ENCODE results near the gene GRIK1.
A peak's percentile ranks its signal among the peaks of the same experiment; 100 is the strongest.

GRIK1 gene

DNA sequence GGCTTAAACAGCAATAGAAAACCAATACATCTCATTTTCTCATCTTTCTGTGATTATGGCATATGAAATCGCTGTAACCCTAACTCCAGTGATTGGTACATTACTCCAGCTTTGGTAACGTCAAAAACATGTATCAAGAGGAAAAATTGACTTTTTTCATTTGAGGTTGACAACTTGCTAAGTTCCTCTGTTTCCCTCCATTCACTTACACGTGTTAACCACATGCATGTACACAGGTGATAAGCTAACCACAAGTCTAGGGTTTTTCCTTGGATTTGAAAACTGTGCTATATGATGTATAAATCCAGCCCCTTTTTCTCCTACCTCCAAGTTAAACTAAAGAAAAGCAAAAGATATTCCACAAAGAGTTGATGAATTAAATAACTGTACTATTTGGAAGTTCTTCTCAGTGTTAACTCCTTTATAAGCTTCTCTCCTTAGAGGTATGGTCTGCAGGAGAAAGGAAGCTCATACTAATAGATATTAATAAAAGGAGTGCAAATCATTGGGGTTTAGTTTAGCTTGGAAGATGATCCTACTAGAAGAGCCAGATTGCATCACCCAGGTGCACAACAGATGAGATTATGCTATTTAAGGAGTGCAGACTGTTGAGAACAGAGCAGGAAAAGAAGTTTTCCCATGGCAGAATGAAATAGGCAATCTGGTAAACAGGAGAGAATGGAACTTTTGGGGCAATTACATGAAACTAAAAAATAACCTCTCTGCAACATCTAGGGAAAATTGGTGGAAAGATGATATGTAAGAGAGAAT lies 277.9 kb downstream of the GRIK1 start:
- H3K27me3 ChIP-seq, result no peaks in the 10 kb centered on the region
- H3K9me3 ChIP-seq, result no peaks in the 10 kb centered on the region
- TF ChIP-seq, protein P1, sequence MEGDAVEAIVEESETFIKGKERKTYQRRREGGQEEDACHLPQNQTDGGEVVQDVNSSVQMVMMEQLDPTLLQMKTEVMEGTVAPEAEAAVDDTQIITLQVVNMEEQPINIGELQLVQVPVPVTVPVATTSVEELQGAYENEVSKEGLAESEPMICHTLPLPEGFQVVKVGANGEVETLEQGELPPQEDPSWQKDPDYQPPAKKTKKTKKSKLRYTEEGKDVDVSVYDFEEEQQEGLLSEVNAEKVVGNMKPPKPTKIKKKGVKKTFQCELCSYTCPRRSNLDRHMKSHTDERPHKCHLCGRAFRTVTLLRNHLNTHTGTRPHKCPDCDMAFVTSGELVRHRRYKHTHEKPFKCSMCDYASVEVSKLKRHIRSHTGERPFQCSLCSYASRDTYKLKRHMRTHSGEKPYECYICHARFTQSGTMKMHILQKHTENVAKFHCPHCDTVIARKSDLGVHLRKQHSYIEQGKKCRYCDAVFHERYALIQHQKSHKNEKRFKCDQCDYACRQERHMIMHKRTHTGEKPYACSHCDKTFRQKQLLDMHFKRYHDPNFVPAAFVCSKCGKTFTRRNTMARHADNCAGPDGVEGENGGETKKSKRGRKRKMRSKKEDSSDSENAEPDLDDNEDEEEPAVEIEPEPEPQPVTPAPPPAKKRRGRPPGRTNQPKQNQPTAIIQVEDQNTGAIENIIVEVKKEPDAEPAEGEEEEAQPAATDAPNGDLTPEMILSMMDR (IDR thresholded peaks at IDR 0.05), result no peak

DNA sequence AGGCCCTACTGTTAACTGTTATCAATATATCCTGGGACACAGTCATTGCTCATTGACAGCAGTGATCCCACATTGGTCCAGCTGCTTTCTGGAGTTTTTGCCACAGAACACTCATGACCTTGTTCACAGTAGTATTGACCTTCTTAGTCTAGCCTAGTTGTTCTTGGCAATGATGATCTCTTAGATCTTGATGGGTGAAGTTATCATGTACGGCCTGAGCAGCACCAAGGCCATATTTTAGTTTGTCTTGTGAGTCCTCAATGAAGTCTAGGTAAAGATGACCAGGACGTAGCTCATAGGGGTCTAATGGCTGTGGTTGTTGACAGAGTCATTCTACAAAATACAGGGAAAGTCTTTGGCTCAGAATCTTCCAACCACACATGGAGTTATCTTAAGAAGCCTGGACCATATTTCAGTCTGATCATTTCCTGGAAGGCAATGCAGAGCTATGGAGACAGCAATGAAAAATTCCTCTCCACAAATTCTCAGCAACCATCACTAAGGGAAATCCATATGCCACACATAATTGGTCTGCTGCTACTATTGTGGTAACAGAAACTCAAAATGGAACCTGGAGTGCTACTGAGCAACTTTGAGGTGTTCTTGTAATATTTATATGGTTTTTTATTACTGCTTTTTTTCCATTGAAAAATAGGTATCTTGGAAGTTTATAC lies 279.6 kb downstream of the GRIK1 start:
- TF ChIP-seq, protein P1 (IDR thresholded peaks at IDR 0.05), result no peak
- Histone ChIP-seq H3K9me3 (no peaks in the 10 kb centered on the region), H3K4me1 (ENCODE audit: control insufficient read depth in 1 of 2, insufficient read depth in 1 of 2, low read depth in 1 of 2, low read length in 1 of 2) (no peaks in the 10 kb centered on the region), H3K4me3 (ENCODE audit: low read depth in 1 of 2, low read length in 1 of 2) (no peak overlapping the region), H3K27me3 (no peaks in the 10 kb centered on the region), H3K36me3 (no peaks in the 10 kb centered on the region), H3K27ac (no peak overlapping the region)

More for the DNA sequence above, 277.9 kb downstream of the GRIK1 start:
- H3K4me1 ChIP-seq (ENCODE audit: control insufficient read depth in 1 of 2, insufficient read depth in 1 of 2, low read depth in 1 of 2, low read length in 1 of 2), result no peaks in the 10 kb centered on the region
- no peaks in the 10 kb centered on the region for H3K36me3 ChIP-seq
- H3K27ac ChIP-seq, result no peak overlapping the region
- no peak overlapping the region for H3K4me3 ChIP-seq (ENCODE audit: low read depth in 1 of 2, low read length in 1 of 2)

- Histone ChIP-seq H3K27ac (no peak overlapping the region), H3K36me3 (no peaks in the 10 kb centered on the region)
- TF ChIP-seq, protein P1 (IDR thresholded peaks at IDR 0.05), result no peak
Observed at GRCh38 chr21:29658934-29659203, 280.9 kb downstream of the GRIK1 start.

GRCh38 chr21:29658177-29658933 lies 281.4 kb downstream of the GRIK1 start:
- Histone ChIP-seq H3K9me3 (no peaks in the 10 kb centered on the region), H3K27ac (no peak overlapping the region), H3K4me3 (ENCODE audit: low read depth in 1 of 2, low read length in 1 of 2) (no peak overlapping the region), H3K4me1 (ENCODE audit: control insufficient read depth in 1 of 2, insufficient read depth in 1 of 2, low read depth in 1 of 2, low read length in 1 of 2) (no peaks in the 10 kb centered on the region), H3K27me3 (no peaks in the 10 kb centered on the region), H3K36me3 (no peaks in the 10 kb centered on the region)
- TF ChIP-seq, protein P1 (IDR thresholded peaks at IDR 0.05), result no peak

More at GRCh38 chr21:29658934-29659203, 280.9 kb downstream of the GRIK1 start:
- H3K27me3 ChIP-seq, result no peaks in the 10 kb centered on the region
- H3K4me3 ChIP-seq (ENCODE audit: low read depth in 1 of 2, low read length in 1 of 2), result no peak overlapping the region
- H3K9me3 ChIP-seq, result no peaks in the 10 kb centered on the region
- H3K4me1 ChIP-seq (ENCODE audit: control insufficient read depth in 1 of 2, insufficient read depth in 1 of 2, low read depth in 1 of 2, low read length in 1 of 2), result no peaks in the 10 kb centered on the region

DNA sequence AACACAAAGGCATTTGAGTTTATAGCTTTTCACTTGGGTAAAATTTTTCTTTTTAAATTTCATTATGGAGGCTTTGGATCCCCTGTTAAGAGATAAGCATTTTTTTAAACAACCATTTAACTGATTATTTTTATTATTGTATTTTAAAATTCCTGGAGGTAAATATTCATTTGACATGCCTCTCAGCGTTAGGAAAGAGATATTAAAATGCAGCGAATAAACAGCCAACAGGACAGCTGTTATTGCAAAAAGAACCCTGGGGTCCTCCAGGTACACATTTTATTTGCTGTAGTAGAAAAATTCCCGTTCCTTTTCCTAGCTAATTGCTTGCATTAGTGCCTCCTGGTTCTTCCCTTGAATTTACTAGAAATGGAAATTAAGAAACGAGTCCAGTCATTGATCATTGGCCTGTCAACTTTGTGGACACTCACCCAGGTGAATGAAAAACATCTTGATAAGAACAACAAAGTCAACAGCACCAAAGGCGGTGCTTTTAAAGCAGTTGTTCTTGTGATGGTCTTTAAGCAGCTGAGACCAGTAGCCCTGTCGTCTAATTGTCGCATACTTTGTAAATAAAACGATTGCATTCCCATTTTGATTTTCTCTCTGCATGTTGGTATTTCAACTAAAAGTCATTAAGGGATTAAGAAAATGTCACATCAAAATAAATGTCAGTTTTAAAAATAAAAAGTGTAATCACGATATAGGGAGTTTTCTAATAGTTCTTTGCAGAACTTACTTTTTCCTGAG lies 282.4 kb downstream of the GRIK1 start:
- TF ChIP-seq, protein P1 (IDR thresholded peaks at IDR 0.05), result no peak
- Histone ChIP-seq H3K36me3 (no peaks in the 10 kb centered on the region), H3K4me1 (ENCODE audit: control insufficient read depth in 1 of 2, insufficient read depth in 1 of 2, low read depth in 1 of 2, low read length in 1 of 2) (no peaks in the 10 kb centered on the region), H3K27me3 (no peaks in the 10 kb centered on the region), H3K4me3 (ENCODE audit: low read depth in 1 of 2, low read length in 1 of 2) (no peak overlapping the region), H3K27ac (peak overlapping the region; percentile 24), H3K9me3 (no peaks in the 10 kb centered on the region)

All from neutrophil (primary cell).